GM12892 (cell line): ENCODE data around the gene TBC1D17.

Experiments used
- DNase-seq: peaks from one replicate; pipeline ENCODE4 v3.0.0; 2011; ENCODE audit not compliant: insufficient read length
- FAIRE-seq: peaks from 2 replicates; lab custom pipeline; 2011; peaks lifted over from hg19 to GRCh38; lab: Jason Lieb, UNC
- POLR2A ChIP-seq: IDR thresholded peaks from 2 replicates; pipeline ENCODE4 v1.6.1; 2011; ENCODE audit warnings: low read depth, low read length, control low read depth
- POLR2AphosphoS5 ChIP-seq: IDR thresholded peaks from 2 replicates; pipeline ENCODE4 v1.6.1; 2011; ENCODE audit warnings: low read depth, low read length, control low read depth
- TAF1 ChIP-seq: IDR thresholded peaks from 2 replicates; pipeline ENCODE4 v1.6.1; 2011; ENCODE audit warnings: low read depth, mild to moderate bottlenecking, control low read depth, low read length, borderline replicate concordance

Gene TBC1D17

GRCh38 chr19:49925486-49925885 is 48.0 kb downstream of the TBC1D17 start:
- TF ChIP-seq POLR2A (no peak), POLR2AphosphoS5 (no peak), TAF1 (no peak)
- DNase-seq (no peak), FAIRE-seq (no peak)

- TF ChIP-seq TAF1, result no peak
- TF ChIP-seq POLR2A, result no peak
- no peak for TF ChIP-seq POLR2AphosphoS5
- no peak for FAIRE-seq
- no peak for DNase-seq
These were observed 49.0 kb downstream of the TBC1D17 start for GRCh38 chr19:49926515-49926914.

GRCh38 chr19:49927526-49928264 is 50.2 kb downstream of the TBC1D17 start:
- DNase-seq (no peak), FAIRE-seq (peak; percentile 24)
- TF ChIP-seq TAF1, result no peak
- TF ChIP-seq POLR2AphosphoS5, result no peak
- TF ChIP-seq POLR2A, result 0 out of 2 replicates have a peak, but pooled peaks have one; percentile 28

GRCh38 chr19:49929121-49929610 is 51.7 kb downstream of the TBC1D17 start, which contains the start of the genes ATF5 and NUP62:
TSS of gene ATF5 (plus strand) at chr19:49929205. CDS start at chr19:49930851, 1,646 bp downstream.
TSS of gene NUP62 (minus strand) at chr19:49929504. CDS start at chr19:49909807, 19,697 bp downstream.
- FAIRE-seq (peak; percentile 94), DNase-seq (peak; percentile 93)
- TF ChIP-seq TAF1 (peak; percentile 96), POLR2A (peak; percentile 98), POLR2AphosphoS5 (peak; percentile 96)

- peak; percentile 85 for DNase-seq
- no peak for FAIRE-seq
- TF ChIP-seq TAF1, result peak; percentile 62
- TF ChIP-seq POLR2AphosphoS5, result peak; percentile 98
- peak; percentile 94 for TF ChIP-seq POLR2A
These were observed 52.3 kb downstream of the TBC1D17 start for GRCh38 chr19:49929611-49930482.

- DNase-seq, result no peak
These were observed 53.0 kb downstream of the TBC1D17 start for GRCh38 chr19:49930483-49931011.

GRCh38 chr19:49931293-49932040 is 54.0 kb downstream of the TBC1D17 start:
- FAIRE-seq (no peak), DNase-seq (no peak)
- TF ChIP-seq POLR2A (peak; percentile 56; the same call in 1 of the 2 replicates), TAF1 (no peak), POLR2AphosphoS5 (peak; percentile 51)

More at GRCh38 chr19:49930483-49931011, 53.0 kb downstream of the TBC1D17 start:
- TF ChIP-seq TAF1, result no peak
- TF ChIP-seq POLR2A, result no peak
- no peak; the same call in 1 of the 2 replicates for TF ChIP-seq POLR2AphosphoS5
- FAIRE-seq, result no peak

- peak; percentile 21 for FAIRE-seq
- no peak for TF ChIP-seq TAF1
- peak; percentile 63; the same call in 1 of the 2 replicates for TF ChIP-seq POLR2AphosphoS5
- TF ChIP-seq POLR2A, result no peak
- DNase-seq, result no peak
These were observed 54.5 kb downstream of the TBC1D17 start for GRCh38 chr19:49932041-49932451.

GRCh38 chr19:49932731-49933131 is 55.2 kb downstream of the TBC1D17 start:
- FAIRE-seq, result no peak

GRCh38 chr19:49933643-49934042 is 56.1 kb downstream of the TBC1D17 start:
- DNase-seq, result no peak
- FAIRE-seq, result no peak
- no peak for TF ChIP-seq TAF1
- TF ChIP-seq POLR2A, result peak; percentile 87
- peak; percentile 92 for TF ChIP-seq POLR2AphosphoS5

More at GRCh38 chr19:49932731-49933131, 55.2 kb downstream of the TBC1D17 start:
- DNase-seq, result no peak
- TF ChIP-seq POLR2AphosphoS5 (peak; percentile 70; the same call in 1 of the 2 replicates), TAF1 (no peak), POLR2A (no peak; the same call in 1 of the 2 replicates)
